GM13976 (cell line): ENCODE data around the gene SNX14.

Experiments
- DNase-seq: peaks from one replicate; pipeline ENCODE4 v3.0.0; 2012; ENCODE audit warnings: low spot score
- in situ Hi-C: fragments of 300-500 bp; cut with MboI; formaldehyde crosslinking; loops from one replicate; pipeline ENCODE4 v1.12.0; 2022; ENCODE audit warnings: low sequenced_read_pairs, mixed read lengths, inconsistent platforms; ENCODE audit not compliant: unreplicated experiment
- TF ChIP-seq, protein P1 (sequence below): IDR thresholded peaks from 2 replicates; pipeline ENCODE4 v1.5.1; 2012; ENCODE audit warnings: borderline replicate concordance, mild to moderate bottlenecking; ENCODE audit not compliant: insufficient read depth; ENCODE audit errors: extremely low read depth, missing control alignments, control extremely low read depth

Gene SNX14

DNA sequence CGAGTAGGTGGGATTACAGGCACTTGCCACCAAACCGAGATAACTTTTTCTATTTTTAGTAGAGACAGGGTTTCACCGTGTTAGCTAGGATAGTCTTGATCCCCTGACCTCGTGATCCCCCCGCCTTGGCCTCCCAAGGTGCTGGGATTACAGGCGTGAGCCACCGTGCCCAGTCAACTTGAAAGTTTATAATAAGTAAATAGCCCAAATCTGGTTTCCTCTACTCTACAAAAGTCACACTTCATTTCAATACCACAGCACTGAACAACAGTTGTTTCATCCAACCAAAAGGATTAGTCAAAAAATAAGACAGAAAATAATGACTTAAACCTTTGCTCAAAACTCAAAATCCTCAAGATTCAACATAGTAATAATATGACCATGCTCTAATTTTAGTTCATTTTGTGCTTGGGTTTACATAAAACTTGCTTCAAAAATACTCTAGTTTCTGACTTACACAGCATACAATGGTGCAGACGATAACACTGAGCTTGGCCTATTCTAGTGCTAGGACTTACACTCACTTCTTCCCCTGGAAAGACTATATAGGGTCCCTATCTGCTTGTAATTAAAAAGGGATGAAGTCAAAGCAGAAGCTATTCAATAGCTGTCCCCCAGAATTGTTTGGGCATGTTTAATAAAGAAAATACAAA, 87.1 kb downstream of the SNX14 start:
- no peak for DNase-seq
- in situ Hi-C loops: no loop called here
- TF ChIP-seq, protein P1, sequence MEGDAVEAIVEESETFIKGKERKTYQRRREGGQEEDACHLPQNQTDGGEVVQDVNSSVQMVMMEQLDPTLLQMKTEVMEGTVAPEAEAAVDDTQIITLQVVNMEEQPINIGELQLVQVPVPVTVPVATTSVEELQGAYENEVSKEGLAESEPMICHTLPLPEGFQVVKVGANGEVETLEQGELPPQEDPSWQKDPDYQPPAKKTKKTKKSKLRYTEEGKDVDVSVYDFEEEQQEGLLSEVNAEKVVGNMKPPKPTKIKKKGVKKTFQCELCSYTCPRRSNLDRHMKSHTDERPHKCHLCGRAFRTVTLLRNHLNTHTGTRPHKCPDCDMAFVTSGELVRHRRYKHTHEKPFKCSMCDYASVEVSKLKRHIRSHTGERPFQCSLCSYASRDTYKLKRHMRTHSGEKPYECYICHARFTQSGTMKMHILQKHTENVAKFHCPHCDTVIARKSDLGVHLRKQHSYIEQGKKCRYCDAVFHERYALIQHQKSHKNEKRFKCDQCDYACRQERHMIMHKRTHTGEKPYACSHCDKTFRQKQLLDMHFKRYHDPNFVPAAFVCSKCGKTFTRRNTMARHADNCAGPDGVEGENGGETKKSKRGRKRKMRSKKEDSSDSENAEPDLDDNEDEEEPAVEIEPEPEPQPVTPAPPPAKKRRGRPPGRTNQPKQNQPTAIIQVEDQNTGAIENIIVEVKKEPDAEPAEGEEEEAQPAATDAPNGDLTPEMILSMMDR: no peak

DNA sequence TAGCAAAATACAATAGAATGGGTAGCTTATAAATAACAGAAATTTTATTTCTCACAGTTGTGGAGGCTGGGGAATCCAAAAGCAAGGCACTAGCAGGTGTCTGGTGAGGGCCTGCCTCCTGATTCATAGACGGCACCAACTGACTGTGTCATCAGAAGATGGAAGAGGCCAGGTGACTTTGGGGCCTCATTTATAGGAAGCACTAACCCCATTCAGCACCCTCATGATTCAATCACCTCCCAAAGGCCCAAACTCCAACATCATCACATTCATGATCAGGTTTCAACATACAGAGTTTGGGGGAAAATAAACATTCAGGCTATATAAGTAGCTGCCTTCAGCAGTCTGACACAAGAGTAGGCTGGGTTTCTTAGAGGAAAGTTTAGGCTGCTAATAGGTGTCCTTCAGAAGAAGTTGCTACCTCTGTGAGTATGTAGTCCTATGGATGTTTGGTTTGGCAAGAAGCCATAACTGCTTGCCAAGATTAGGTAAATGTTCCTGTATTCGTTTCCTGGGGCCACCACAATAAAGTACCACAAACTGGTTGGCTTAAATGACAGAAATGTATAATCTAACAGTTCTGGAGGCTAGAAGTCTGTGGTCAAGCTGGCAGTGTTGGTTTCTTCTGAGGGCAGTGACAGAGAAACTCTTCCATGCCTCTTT, 94.9 kb downstream of the SNX14 start:
- in situ Hi-C loops: no loop called here

DNA sequence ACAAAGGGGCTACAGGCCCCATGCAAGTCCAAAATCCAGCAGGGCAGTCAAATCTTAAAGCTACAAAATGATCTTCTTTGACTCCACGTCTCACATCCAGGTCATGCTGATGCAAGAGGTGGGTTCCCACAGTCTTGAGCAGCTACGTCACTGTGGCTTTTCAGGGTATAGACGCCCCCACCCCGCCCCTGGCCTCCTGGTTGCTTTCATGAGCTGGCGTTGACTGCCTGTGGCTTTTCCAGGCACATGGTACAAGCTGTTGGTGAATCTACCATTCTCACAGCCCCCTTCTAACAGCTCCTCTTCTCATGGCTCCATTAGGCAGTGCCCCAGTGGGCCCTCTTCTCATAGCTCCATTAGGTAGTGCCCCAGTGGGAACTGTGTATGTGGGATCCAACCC, 96.8 kb downstream of the SNX14 start:
- in situ Hi-C loops: no loop called here
- DNase-seq: no peak
- TF ChIP-seq, protein P1: no peak

More for the DNA sequence above, 94.9 kb downstream of the SNX14 start:
- TF ChIP-seq, protein P1: no peak
- DNase-seq: no peak

DNA sequence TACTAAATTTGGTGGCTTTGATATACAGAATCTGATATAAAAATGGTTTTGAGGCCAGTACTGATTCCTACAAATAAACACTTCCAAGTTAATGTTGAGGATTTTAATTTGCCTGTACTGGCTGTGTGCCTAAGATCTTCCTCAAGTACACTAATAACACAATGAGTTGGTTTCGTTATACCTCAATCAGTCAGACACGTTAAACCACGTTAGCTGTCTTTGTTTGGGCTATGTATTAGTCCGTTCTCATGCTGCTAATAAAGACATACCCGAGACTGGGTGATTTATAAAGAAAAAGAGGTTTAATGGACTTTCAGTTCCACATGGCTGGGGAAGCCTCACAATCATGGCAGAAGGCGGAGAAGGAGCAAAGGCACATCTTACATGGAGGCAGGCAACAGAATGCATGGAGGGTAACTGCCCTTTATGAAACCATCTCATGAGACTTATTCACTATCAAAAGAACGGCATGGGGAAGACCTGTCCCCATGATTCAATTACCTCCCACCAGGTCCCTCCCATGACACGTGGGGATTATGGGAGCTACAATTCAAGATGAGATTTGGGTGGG, 97.6 kb downstream of the SNX14 start:
- DNase-seq: no peak
- in situ Hi-C loops: no loop called here
- TF ChIP-seq, protein P1: no peak

DNA sequence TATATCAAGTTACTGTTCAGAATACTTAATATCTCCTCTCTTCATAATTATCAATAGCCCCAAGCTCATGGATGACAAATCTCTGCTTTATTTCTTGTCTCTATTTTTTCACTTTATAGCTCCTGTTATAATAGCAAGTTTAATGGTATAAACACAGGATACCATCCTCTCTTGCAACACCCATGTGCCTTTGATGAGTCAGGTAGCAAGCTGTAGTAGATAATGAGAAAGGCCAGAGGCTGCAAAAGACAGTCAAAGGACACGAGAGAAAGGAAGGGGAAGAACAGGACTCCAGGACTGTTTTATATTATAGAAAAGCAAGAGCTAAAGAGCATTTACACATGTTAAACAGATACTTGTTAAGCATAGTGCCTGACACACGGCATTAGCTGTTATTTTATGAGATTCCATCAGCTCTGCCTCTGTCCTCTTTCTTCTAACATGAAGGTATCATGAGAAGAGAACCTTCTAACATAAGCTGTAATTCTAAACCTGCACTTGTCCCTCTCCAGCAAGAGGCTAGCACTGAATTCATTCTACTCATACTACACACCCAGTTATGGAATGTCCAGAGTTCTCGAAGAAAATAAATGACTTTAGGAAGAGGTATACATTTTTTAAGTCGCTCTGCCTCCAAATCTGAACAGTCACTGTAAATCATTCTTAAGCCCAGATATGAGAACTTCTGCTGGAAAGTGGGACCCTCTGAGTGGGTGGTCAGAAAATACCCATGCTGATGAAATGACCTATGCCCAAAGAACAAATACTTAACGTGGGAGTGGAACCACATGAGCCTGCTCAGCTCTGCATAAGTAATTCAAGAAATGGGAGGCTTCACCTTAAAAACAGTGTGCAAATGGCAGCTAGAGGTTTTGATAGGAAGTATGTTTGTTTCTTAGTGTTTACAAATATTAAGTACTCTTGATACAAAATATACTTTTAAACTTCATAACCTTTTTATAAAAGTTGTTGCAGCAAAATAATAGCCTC, 98.8 kb downstream of the SNX14 start:
- DNase-seq: no peak
- TF ChIP-seq, protein P1: no peak

GRCh38 chr6:85493389-85493788, 100.3 kb downstream of the SNX14 start:
- no peak for DNase-seq
- TF ChIP-seq, protein P1: no peak
- in situ Hi-C loops: no loop called here

More for the DNA sequence above, 98.8 kb downstream of the SNX14 start:
- in situ Hi-C loops: no loop called here
